Kidney (tissue), 14 donors: ENCODE data around the gene ERICH4. TPM values are rescaled to one million over a fixed set of nuclear protein-coding genes. Genes with fewer than 3 reads are reported as not detected.

Source experiments
- DNase-seq, 5 donors: peaks; one replicate each; pipeline ENCODE4 v3.0.0-alpha.2; 2013 to 2020
- FAIRE-seq: peaks from 2 replicates; lab custom pipeline; 2012; peaks lifted over from hg19 to GRCh38; lab: Jason Lieb, UNC
- H3K27ac ChIP-seq, 2 donors: one replicate each; pipeline ENCODE4 v1.7.0; 2013; ENCODE audit warnings: low read depth in 2 of 2, low read length in 2 of 2, inconsistent platforms in 1 of 2
- H3K27me3 ChIP-seq: one replicate; pipeline ENCODE4 v1.7.1; 2013; ENCODE audit warnings: low read length, inconsistent platforms; ENCODE audit not compliant: control insufficient read depth, insufficient read depth
- H3K36me3 ChIP-seq, 3 donors: one replicate each; pipeline versions ENCODE4 v1.7.0 to v1.7.1; 2013; ENCODE audit warnings: low read length in 3 of 3, control low read depth in 1 of 3, inconsistent platforms in 1 of 3; ENCODE audit not compliant: insufficient read depth in 3 of 3, control insufficient read depth in 2 of 3
- H3K4me1 ChIP-seq, 3 donors: one replicate each; pipeline versions ENCODE4 v1.7.0 to v1.7.1; 2013; ENCODE audit warnings: low read length in 3 of 3, inconsistent platforms in 1 of 3, low read depth in 1 of 3; ENCODE audit not compliant: control insufficient read depth in 2 of 3, insufficient read depth in 2 of 3
- H3K4me3 ChIP-seq, 3 donors: one replicate each; pipeline versions ENCODE4 v1.7.0 to v1.8.1; 2013; ENCODE audit warnings: low read length in 3 of 3, control low read depth in 1 of 3, inconsistent platforms in 1 of 3
- H3K9ac ChIP-seq, 3 donors: one replicate each; pipeline versions ENCODE4 v1.7.0 to v1.7.1; 2013; ENCODE audit warnings: low read length in 3 of 3, control low read depth in 1 of 3, inconsistent platforms in 1 of 3
- H3K9me3 ChIP-seq, 3 donors: one replicate each; pipeline versions ENCODE4 v1.7.0 to v1.7.1; 2013; ENCODE audit warnings: low read length in 3 of 3, control low read depth in 1 of 3, inconsistent platforms in 1 of 3; ENCODE audit not compliant: control insufficient read depth in 2 of 3, insufficient read depth in 1 of 3
- CTCF ChIP-seq: IDR thresholded peaks from 3 replicates; pipeline ENCODE4 v1.5.1; 2012; ENCODE audit warnings: mild to moderate bottlenecking, moderate library complexity, borderline replicate concordance; ENCODE audit not compliant: insufficient read depth; ENCODE audit errors: extremely low read depth
- intact Hi-C: fragments of 100-400 bp; cut with DNase I; formaldehyde crosslinking; loops from one replicate; pipeline ENCODE4 v1.11.1; 2022
- polyA plus RNA-seq: library from polyadenylated mRNA; stranded (reverse); fragments of 350-450 nt; fragmentation: Illumina TruSeq; extraction: RNeasy Lipid Tissue Mini Kit (QIAGEN cat#74804); gene quantifications from one replicate; pipeline ENCODE4 v1.2.3, GENCODE V29; 2014; ENCODE audit warnings: low read depth, low replicate concordance; ENCODE audit not compliant: insufficient read depth
- total RNA-seq: library from RNA; stranded (reverse); fragmentation: NEBNext Ultra II Directional; extraction: Animal tissue kit (Norgen Biotek cat#: 25700); gene quantifications from one replicate; pipeline ENCODE4 v1.2.1, GENCODE V29; 2021
- donor health status: control.
- donor health status: control.
- donor health status: control.
- donor health status: control.
- donor health status: control.
- donor health status: DM: yes; HTN: yes; CAD: no.
- donor health status: Normal renal cell carcinoma (clear cell type).

ERICH4 gene
- total and polyA plus RNA-seq, 2 donors from 2014 or later: 23.1 TPM; not detected in 1

- no peak for FAIRE-seq
- intact Hi-C loops: no loop called here
- no peaks in the 10 kb centered on the region for H3K4me1 ChIP-seq
- no peaks in the 10 kb centered on the region for H3K9me3 ChIP-seq
- H3K27me3 ChIP-seq: no peaks in the 10 kb centered on the region
- no peak overlapping the region for H3K27ac ChIP-seq
- peaks cover 4 to 60% (median 30%) of the 10 kb centered on the region in 3 donors for H3K36me3 ChIP-seq
- H3K4me3 ChIP-seq: no peak overlapping the region
- peak in 1 of 5 donors; percentile 42 for DNase-seq
- TF ChIP-seq CTCF: no peak
- H3K9ac ChIP-seq: no peak overlapping the region
These were observed 26.7 kb upstream of the ERICH4 start for GRCh38 chr19:41416194-41416674.

- Histone ChIP-seq H3K4me3 (no peak overlapping the region), H3K4me1 (no peaks in the 10 kb centered on the region), H3K36me3 (peaks cover 4 to 51% (median 28%) of the 10 kb centered on the region in 3 donors), H3K9ac (no peak overlapping the region), H3K9me3 (no peaks in the 10 kb centered on the region), H3K27me3 (no peaks in the 10 kb centered on the region), H3K27ac (no peak overlapping the region)
- DNase-seq (no peak), FAIRE-seq (no peak)
- TF ChIP-seq CTCF: no peak
- intact Hi-C loops: no loop called here
These were observed 22.7 kb upstream of the ERICH4 start for GRCh38 chr19:41420101-41420880.

- intact Hi-C loops: no loop called here
- no peak for TF ChIP-seq CTCF
- H3K4me1 ChIP-seq: peaks cover 0 to 4% (median 0%) of the 10 kb centered on the region in 3 donors
- H3K27me3 ChIP-seq: no peaks in the 10 kb centered on the region
- H3K36me3 ChIP-seq: peaks cover 4 to 47% (median 24%) of the 10 kb centered on the region in 3 donors
- FAIRE-seq: no peak
- H3K27ac ChIP-seq: no peak overlapping the region
- peak in 1 of 5 donors; percentile 57 for DNase-seq
- no peaks in the 10 kb centered on the region for H3K9me3 ChIP-seq
- no peak overlapping the region for H3K4me3 ChIP-seq
- H3K9ac ChIP-seq: no peak overlapping the region
These were observed 21.6 kb upstream of the ERICH4 start for GRCh38 chr19:41421314-41421713.
